ENCODE measurements around the gene GDF11.
A peak's percentile ranks its signal among the peaks of the same experiment; 100 is the strongest.

GDF11 gene

DNA sequence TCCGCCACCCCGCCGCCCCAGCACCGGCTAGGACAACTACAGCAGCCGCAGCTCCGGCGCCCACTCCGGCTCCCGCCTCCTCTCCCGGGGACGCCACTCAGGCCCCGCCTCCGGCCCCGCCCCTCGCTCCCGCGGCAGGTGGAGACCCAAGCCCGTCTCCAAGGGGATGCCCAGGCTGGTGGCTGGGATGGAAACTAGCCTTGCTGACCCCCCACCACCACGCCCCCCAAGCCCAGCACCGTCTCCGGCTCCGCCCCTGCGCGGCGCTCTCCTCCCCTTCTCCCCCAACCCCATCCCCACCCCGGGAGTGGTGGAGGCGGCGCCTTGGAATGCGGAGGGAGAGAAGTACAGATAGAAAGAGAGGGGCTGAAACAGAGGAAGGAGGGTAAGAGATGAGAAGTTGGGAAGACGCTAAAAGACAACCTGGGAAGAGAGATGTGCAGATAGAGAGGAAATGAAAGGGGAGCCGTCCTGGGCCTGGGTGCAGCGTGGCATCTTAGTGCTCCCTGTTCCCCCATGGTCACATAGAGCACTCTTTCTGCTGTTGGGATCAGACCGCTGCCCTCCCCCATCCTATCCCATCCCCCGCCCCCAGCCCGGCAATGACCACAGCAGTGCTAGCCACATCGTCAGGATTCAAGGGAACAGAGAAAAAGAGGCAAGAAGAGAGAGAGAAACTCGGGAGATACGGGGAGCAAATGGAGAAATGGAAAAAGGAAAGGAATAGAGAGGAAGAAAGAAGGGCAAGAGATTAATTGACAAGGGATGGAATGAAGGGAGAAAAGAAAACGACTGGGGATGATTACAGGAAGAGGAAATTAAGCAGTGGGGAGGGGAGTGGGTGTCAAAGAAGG lies 34.9 kb upstream of the GDF11 start, which contains the start of gene ITGA7:
Gene ITGA7, minus strand, starts transcription at position 64 of the 854 bp plus-strand sequence. CDS start 222 bp downstream, outside the sequence.
- DNase-seq = no peak

DNA sequence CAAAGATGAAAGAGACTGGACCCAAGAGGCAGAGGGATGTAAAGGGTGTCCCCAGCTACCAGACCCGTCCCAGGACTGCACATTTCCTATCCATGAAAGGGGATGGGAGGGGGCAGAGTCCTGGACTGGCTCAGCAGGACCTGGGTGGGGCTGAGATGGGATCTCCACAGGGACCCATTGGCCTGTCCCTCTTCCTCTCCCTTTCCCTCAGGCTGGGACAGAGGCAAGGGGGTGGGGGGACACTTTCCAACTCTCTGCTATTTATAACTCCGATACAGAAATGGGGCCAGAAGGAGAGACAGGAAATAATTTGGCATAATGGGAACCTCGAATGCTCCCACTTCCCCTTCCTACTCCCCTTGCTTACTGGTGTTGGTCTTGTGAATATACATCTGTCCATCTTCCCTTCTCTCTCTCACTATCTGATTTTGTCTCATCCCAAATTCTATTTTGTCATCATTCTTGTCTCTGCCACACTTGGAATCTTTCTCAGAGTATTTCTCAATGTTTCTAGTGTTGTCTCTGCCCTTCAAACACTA lies 34.2 kb upstream of the GDF11 start:
- no peak for DNase-seq

DNA sequence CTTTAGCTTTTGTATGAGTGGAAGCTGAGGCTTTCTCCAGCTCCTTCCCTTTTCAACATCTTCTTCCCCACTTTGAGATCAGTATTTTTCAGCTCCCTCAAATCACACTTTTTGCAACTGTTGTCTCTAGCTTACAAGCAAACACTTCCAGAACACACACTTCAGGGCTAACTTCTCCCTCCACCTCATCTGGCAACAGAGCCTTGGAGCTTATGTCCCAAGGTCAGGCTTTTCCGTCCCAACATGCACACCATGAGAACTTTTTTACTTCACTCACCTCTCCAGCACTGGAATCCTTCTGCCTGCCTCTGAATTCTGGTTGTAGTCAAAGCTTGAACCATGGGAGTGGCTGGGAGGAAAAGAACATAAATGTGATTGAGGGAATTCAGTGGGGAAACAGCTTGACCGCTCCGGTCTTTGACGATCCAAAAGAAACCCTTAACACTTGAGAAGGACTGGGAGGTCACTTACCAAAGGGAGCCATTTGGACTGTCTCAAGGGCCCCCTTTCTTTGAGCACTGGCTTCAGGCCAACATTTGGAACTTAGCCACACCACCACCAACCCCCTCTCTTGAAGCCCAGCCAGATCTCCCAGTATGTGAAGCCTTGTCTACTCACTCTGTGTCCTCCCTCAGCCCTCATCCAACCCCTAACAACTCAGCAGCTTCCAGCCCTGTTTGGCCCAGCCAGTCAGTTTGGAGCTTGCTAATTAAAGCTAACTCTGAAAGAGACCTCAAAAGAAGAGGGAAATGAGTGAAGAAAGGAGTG lies 31.0 kb upstream of the GDF11 start:
- DNase-seq = no peak

- no peak for DNase-seq
These were observed 30.1 kb upstream of the GDF11 start for GRCh38 chr12:55712700-55713415.

- no peak for DNase-seq
These were observed 29.2 kb upstream of the GDF11 start for GRCh38 chr12:55713721-55714120.

DNA sequence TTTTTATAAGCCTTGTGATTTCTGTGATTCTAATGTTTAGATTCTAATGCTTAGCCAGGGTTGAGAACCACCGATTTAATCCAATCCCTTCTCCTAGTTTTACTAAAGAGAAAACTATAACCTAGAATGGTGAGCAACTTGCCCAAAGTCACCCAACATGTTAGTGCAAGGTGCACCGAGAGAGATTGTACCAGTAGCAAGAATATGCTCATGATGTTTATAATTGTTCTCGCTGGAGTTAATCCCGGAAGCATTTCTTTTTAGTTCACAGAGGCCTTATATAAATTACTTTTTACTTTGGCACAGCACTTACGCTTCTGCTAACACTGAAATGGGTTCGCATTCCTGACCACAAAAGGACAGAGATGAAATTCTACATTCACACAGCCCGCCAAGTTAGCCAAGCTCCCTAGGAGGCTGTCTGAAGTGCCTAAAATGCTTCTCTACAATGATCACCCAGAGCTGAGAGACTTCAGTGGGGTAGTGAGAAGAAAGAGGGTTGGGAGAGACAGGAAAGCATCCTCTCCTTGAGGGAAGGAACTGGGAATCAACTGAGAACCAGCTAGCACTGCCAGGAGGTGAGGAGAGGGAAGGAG lies 27.7 kb upstream of the GDF11 start:
- no peak for DNase-seq

DNA sequence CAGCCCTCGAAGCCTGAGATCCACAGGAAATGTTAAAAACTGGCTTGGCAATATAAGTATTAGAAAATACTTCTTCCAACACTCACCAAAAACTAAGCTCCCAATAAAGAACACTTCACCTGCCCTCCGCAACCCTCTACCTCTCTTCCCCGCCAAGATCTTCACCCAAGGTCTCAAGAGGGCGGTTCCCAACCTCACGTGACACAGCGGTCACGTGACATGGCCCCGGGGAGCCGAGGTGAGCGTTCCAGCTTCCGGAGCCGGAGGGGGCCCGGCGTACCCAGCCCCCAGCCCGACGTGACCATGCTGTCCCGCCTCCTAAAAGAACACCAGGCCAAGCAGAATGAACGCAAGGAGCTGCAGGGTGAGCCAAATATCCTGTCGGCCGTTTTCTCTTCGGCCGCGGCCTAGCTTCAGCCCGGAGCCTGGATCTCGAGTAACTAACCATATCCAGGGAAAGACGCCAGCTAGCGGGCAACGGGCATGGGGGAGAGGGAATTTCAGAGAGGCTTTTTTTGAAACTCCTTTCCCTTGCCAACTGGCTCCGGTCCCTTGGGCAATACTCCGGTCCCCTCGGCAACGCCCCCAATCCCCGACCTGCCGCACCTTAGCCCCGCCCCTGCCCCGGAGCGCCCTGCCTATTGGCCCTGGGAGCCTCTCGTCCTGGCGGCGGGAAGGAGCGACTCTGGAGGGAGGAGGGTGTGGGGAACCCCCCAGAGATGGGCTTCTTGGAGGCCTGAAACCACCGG lies 26.9 kb upstream of the GDF11 start, which contains the start of gene BLOC1S1:
Gene BLOC1S1, plus strand, starts transcription at position 214 of the 749 bp plus-strand sequence. Its CDS starts 6 bp downstream, at position 220.
- DNase-seq = peak; percentile 57

DNA sequence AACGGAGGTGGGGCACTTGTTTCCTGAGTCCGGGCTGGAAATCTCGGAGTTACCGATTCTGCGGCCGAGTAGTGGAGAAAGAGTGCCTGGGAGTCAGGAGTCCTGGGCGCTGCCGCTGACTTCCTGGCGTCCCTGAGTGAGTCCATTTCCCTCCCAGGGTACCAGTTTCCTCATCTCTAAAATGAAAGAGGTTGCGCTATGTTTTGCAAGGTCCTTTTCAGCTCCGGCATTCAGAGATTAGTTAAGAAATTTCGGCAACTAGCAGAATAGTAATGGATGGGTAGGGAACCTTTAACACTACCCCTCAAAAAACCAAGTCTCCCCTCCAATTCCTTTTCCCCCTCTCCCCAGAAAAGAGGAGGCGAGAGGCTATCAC lies 26.4 kb upstream of the GDF11 start:
- no peak for DNase-seq

- DNase-seq = no peak
These were observed 25.6 kb upstream of the GDF11 start for GRCh38 chr12:55717011-55718007.

DNA sequence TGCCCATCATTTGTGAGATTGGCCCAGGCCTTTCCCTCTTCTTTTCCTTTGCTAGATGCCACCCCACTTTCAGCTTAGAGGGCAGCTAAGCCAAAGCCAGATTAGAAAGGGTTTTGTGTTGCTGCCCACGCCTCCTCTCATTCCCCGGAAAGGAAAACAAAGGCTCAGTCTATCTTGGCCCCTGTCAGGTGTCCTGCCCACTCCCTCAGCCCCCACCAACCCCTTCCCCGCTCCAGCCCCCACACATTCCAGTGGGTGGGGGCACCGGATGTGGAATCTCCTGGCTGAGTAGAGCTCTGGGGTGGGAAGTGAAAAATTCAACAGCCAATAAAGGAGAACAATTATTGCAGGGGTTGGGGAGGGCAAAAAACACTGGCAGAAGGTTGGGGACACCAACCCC lies 24.9 kb upstream of the GDF11 start:
- no peak for DNase-seq

GRCh38 chr12:55718624-55719275 lies 24.2 kb upstream of the GDF11 start:
- DNase-seq = no peak

DNA sequence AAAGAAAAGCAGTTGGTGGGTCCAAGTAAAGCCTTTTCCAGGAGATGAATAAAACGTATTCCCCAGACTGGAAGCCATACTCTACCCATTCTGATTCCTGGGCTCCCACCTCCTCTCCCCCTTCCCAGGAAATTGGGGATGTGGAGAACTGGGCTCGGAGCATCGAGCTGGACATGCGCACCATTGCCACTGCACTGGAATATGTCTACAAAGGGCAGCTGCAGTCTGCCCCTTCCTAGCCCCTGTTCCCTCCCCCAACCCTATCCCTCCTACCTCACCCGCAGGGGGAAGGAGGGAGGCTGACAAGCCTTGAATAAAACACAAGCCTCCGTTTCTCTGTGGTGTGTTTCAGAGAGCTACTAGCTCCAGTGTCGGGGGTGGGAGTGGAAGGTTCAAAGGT lies 23.6 kb upstream of the GDF11 start:
- DNase-seq = no peak

- no peak for DNase-seq
These were observed 22.8 kb upstream of the GDF11 start, which contains the start of gene RDH5 for GRCh38 chr12:55720071-55720564. Gene RDH5, plus strand, starts transcription at chr12:55720393. Its CDS starts 792 bp downstream, at chr12:55721185.

DNA sequence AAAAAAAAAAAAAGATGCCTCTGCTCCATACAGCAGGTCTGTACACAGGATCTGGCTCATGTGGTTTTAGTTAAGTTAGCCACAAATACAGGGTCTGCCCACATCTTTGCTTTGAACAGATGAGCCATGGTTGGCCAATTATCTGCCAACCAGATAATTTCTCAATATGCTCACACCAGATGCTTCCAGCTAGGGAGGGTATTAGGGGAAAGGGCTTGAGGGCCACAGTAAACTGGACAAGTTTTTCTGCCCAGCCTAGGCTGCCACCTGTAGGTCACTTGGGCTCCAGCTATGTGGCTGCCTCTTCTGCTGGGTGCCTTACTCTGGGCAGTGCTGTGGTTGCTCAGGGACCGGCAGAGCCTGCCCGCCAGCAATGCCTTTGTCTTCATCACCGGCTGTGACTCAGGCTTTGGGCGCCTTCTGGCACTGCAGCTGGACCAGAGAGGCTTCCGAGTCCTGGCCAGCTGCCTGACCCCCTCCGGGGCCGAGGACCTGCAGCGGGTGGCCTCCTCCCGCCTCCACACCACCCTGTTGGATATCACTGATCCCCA lies 22.0 kb upstream of the GDF11 start:
- no peak for DNase-seq

- no peak for DNase-seq
These were observed 21.2 kb upstream of the GDF11 start for GRCh38 chr12:55721601-55722213.

GRCh38 chr12:55722948-55723347 lies 20.0 kb upstream of the GDF11 start:
- DNase-seq = no peak

DNA sequence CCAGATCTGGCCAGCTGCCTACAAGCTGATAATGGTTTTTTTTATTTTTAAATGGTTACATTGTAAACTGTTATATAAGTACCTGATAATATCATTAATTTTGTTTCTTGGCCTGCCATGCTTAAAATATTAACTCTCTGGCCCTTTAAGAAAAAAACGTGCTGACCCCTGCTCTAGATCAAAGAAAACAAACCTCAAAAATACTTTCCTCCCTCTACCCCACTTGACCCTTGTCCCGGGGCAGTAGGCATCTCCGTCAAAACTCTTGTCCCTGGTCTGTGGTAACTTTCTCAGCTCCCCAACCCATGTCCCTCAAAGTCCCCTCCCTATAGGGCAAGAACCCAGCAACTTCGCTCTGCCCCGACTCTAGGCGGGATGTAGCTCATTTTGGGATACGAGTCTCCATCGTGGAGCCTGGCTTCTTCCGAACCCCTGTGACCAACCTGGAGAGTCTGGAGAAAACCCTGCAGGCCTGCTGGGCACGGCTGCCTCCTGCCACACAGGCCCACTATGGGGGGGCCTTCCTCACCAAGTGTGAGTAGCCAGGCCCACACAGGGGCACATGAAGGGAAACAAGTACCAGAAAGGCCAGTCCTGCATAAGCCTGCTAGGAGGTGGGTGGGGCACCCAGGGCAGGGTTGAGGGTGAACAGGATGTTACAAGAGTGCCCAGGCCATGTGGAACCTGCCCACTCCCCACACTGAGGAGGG lies 19.3 kb upstream of the GDF11 start:
- no peak for DNase-seq

All from DMS79 (cell line).